Muscle layer of duodenum (tissue), 2 donors: ENCODE data around the gene MIPOL1.

Experiments used
- H3K27ac ChIP-seq: one replicate; pipeline ENCODE4 v1.7.0; 2013; ENCODE audit warnings: mild to moderate bottlenecking, low read length
- H3K27me3 ChIP-seq: one replicate; pipeline ENCODE4 v1.7.0; 2013; ENCODE audit warnings: low read depth, mild to moderate bottlenecking, control low read depth, low read length
- H3K36me3 ChIP-seq, 2 donors: one replicate each; pipeline ENCODE4 v1.7.0; 2013; ENCODE audit warnings: low read length in 2 of 2, control low read depth in 1 of 2, mild to moderate bottlenecking in 1 of 2; ENCODE audit not compliant: insufficient read depth in 2 of 2, control insufficient read depth in 1 of 2
- H3K4me1 ChIP-seq, 2 donors: one replicate each; pipeline ENCODE4 v1.7.0; 2013; ENCODE audit warnings: low read length in 2 of 2, mild to moderate bottlenecking in 2 of 2, control low read depth in 1 of 2, moderate library complexity in 1 of 2; ENCODE audit not compliant: insufficient read depth in 2 of 2, control insufficient read depth in 1 of 2
- H3K4me3 ChIP-seq, 2 donors: one replicate each; pipeline ENCODE4 v1.7.0; 2013; ENCODE audit warnings: low read length in 2 of 2, low read depth in 1 of 2, mild to moderate bottlenecking in 1 of 2
- H3K9me3 ChIP-seq, 2 donors: one replicate each; pipeline ENCODE4 v1.7.0; 2013; ENCODE audit warnings: low read length in 2 of 2, control low read depth in 1 of 2, mild to moderate bottlenecking in 1 of 2; ENCODE audit not compliant: control insufficient read depth in 1 of 2
- donor health status: healthy.

MIPOL1 gene

GRCh38 chr14:37501877-37502276 is 304.1 kb downstream of the MIPOL1 start:
- Histone ChIP-seq H3K4me3 (no peak overlapping the region), H3K9me3 (no peaks in the 10 kb centered on the region), H3K27ac (no peak overlapping the region), H3K36me3 (peaks cover 0 to 9% of the 10 kb centered on the region in 2 donors), H3K27me3 (no peaks in the 10 kb centered on the region), H3K4me1 (no peaks in the 10 kb centered on the region)

GRCh38 chr14:37508503-37508902 is 310.8 kb downstream of the MIPOL1 start:
- Histone ChIP-seq H3K36me3 (no peaks in the 10 kb centered on the region), H3K4me3 (no peak overlapping the region), H3K4me1 (no peaks in the 10 kb centered on the region), H3K27ac (no peak overlapping the region), H3K27me3 (no peaks in the 10 kb centered on the region), H3K9me3 (no peaks in the 10 kb centered on the region)

- H3K36me3 ChIP-seq = no peaks in the 10 kb centered on the region
- no peak overlapping the region for H3K27ac ChIP-seq
- no peaks in the 10 kb centered on the region for H3K4me1 ChIP-seq
- no peaks in the 10 kb centered on the region for H3K9me3 ChIP-seq
- H3K27me3 ChIP-seq = no peaks in the 10 kb centered on the region
- no peak overlapping the region for H3K4me3 ChIP-seq
Observed at GRCh38 chr14:37512173-37512572, 314.4 kb downstream of the MIPOL1 start.

- H3K27ac ChIP-seq = no peak overlapping the region
- H3K4me1 ChIP-seq = no peaks in the 10 kb centered on the region
- no peaks in the 10 kb centered on the region for H3K27me3 ChIP-seq
- no peak overlapping the region for H3K4me3 ChIP-seq
- H3K36me3 ChIP-seq = no peaks in the 10 kb centered on the region
- no peaks in the 10 kb centered on the region for H3K9me3 ChIP-seq
Observed at GRCh38 chr14:37515771-37516170, 318.0 kb downstream of the MIPOL1 start.

- H3K4me3 ChIP-seq = no peak overlapping the region
- no peaks in the 10 kb centered on the region for H3K4me1 ChIP-seq
- no peak overlapping the region for H3K27ac ChIP-seq
- H3K9me3 ChIP-seq = no peaks in the 10 kb centered on the region
- no peaks in the 10 kb centered on the region for H3K27me3 ChIP-seq
- no peaks in the 10 kb centered on the region for H3K36me3 ChIP-seq
Observed at GRCh38 chr14:37526994-37527393, 329.3 kb downstream of the MIPOL1 start.

GRCh38 chr14:37539992-37540391 is 342.3 kb downstream of the MIPOL1 start:
- H3K4me3 ChIP-seq = no peak overlapping the region
- no peak overlapping the region for H3K27ac ChIP-seq
- no peaks in the 10 kb centered on the region for H3K9me3 ChIP-seq
- H3K27me3 ChIP-seq = no peaks in the 10 kb centered on the region
- no peaks in the 10 kb centered on the region for H3K36me3 ChIP-seq
- H3K4me1 ChIP-seq = no peaks in the 10 kb centered on the region

GRCh38 chr14:37544407-37544806 is 346.7 kb downstream of the MIPOL1 start:
- H3K27ac ChIP-seq = no peak overlapping the region
- no peak overlapping the region for H3K4me3 ChIP-seq
- no peaks in the 10 kb centered on the region for H3K4me1 ChIP-seq
- H3K36me3 ChIP-seq = no peaks in the 10 kb centered on the region
- H3K9me3 ChIP-seq = no peaks in the 10 kb centered on the region
- H3K27me3 ChIP-seq = no peaks in the 10 kb centered on the region

GRCh38 chr14:37545174-37545573 is 347.4 kb downstream of the MIPOL1 start:
- Histone ChIP-seq H3K27me3 (no peaks in the 10 kb centered on the region), H3K27ac (no peak overlapping the region), H3K36me3 (no peaks in the 10 kb centered on the region), H3K4me1 (no peaks in the 10 kb centered on the region), H3K4me3 (no peak overlapping the region), H3K9me3 (no peaks in the 10 kb centered on the region)

GRCh38 chr14:37546621-37547447 is 349.1 kb downstream of the MIPOL1 start:
- no peaks in the 10 kb centered on the region for H3K36me3 ChIP-seq
- H3K9me3 ChIP-seq = peaks cover 0 to under 1% of the 10 kb centered on the region in 2 donors
- no peak overlapping the region for H3K27ac ChIP-seq
- H3K27me3 ChIP-seq = no peaks in the 10 kb centered on the region
- H3K4me1 ChIP-seq = no peaks in the 10 kb centered on the region
- H3K4me3 ChIP-seq = no peak overlapping the region

GRCh38 chr14:37550511-37550910 is 352.8 kb downstream of the MIPOL1 start:
- H3K36me3 ChIP-seq = no peaks in the 10 kb centered on the region
- H3K4me3 ChIP-seq = no peak overlapping the region
- no peak overlapping the region for H3K27ac ChIP-seq
- no peaks in the 10 kb centered on the region for H3K27me3 ChIP-seq
- H3K4me1 ChIP-seq = no peaks in the 10 kb centered on the region
- H3K9me3 ChIP-seq = peaks cover 0 to 4% of the 10 kb centered on the region in 2 donors

GRCh38 chr14:37551119-37551518 is 353.4 kb downstream of the MIPOL1 start:
- Histone ChIP-seq H3K4me3 (no peak overlapping the region), H3K27ac (no peak overlapping the region), H3K9me3 (peaks cover 0 to 4% of the 10 kb centered on the region in 2 donors), H3K36me3 (no peaks in the 10 kb centered on the region), H3K4me1 (no peaks in the 10 kb centered on the region), H3K27me3 (no peaks in the 10 kb centered on the region)
